Transverse colon (tissue), 4 donors: ENCODE measurements around the gene LIN7B. TPM values are rescaled to one million over a fixed set of nuclear protein-coding genes. Genes with fewer than 3 reads are reported as not detected.

Experiments used
- DNase-seq: peaks from one replicate; pipeline ENCODE4 v3.0.0-alpha.2; 2019
- H3K27ac ChIP-seq, 4 donors: fragments of 200-600 bp; sonication (generic); 2 replicates each; pipeline ENCODE4 v1.5.1; 2016 to 2018; ENCODE audit warnings: inconsistent platforms in 4 of 4
- H3K27me3 ChIP-seq: fragments of 200-600 bp; sonication (generic); 2 replicates; pipeline ENCODE4 v1.5.1; 2017; ENCODE audit warnings: inconsistent platforms
- H3K36me3 ChIP-seq, 4 donors: fragments of 200-600 bp; sonication (generic); 2 replicates each; pipeline ENCODE4 v1.5.1; 2017 to 2019; ENCODE audit warnings: inconsistent platforms in 4 of 4
- H3K4me1 ChIP-seq, 4 donors: fragments of 200-600 bp; sonication (generic); 2 replicates each; pipeline ENCODE4 v1.5.1; 2017 to 2020; ENCODE audit warnings: inconsistent platforms in 4 of 4
- H3K4me3 ChIP-seq, 4 donors: fragments of 200-600 bp; sonication (generic); 1 replicate in 1 of 4; 2 replicates in 3 of 4; pipeline versions ENCODE4 v1.5.1 to v1.6.1; 2017 to 2019; ENCODE audit warnings: inconsistent platforms in 4 of 4
- H3K9me3 ChIP-seq, 2 donors: fragments of 200-600 bp; sonication (generic); 2 replicates each; pipeline ENCODE4 v1.5.1; 2017 to 2019; ENCODE audit warnings: inconsistent platforms in 2 of 2
- CTCF ChIP-seq, 5 experiments: fragments of 200-600 bp in 3 of 5; fragments of 450-650 bp in 2 of 5; sonication (generic) in 3 of 5; IDR thresholded peaks; 1 replicate in 2 of 5; 2 replicates in 3 of 5; pipeline ENCODE4 v1.5.1; 2016 to 2017; ENCODE audit warnings: antibody characterized with exemption in 5 of 5, inconsistent platforms in 3 of 5, mild to moderate bottlenecking in 2 of 5, moderate library complexity in 1 of 5
- EP300 ChIP-seq: sonication (generic); formaldehyde crosslinking; IDR thresholded peaks from one replicate; pipeline ENCODE4 v1.6.1; 2017; ENCODE audit warnings: antibody characterized with exemption, low read depth
- POLR2A ChIP-seq: fragments of 450-650 bp; IDR thresholded peaks from one replicate; pipeline ENCODE4 v1.6.1; 2016; ENCODE audit warnings: antibody characterized with exemption, mild to moderate bottlenecking, moderate library complexity
- POLR2AphosphoS5 ChIP-seq, 3 donors: sonication (generic); formaldehyde crosslinking; IDR thresholded peaks; one replicate each; pipeline ENCODE4 v1.6.1; 2016; ENCODE audit warnings: antibody characterized with exemption in 3 of 3
- WGBS, 2 donors: methylation state at CpG; one replicate each; pipeline ENCODE4 v1.1.5; 2018; ENCODE audit warnings: low coverage in 1 of 2; 5-methylcytosine and 5-hydroxymethylcytosine counted together
- in situ Hi-C, 4 donors: fragments of 200-750 bp; cut with MboI; loops; one replicate each; pipeline versions ENCODE4 v1.15.0 to v1.15.1; 2017; ENCODE audit warnings: low sequenced_read_pairs in 3 of 4, low pct_ligation_motif_present in 1 of 4, low pct_unique_long_range_greater_than_20kb in 1 of 4
- intact Hi-C: fragments of 100-400 bp; cut with DNase I; formaldehyde crosslinking; loops from one replicate; pipeline ENCODE4 v1.15.1; 2023; ENCODE audit warnings: low total_unique reads
- total RNA-seq, 4 donors: library from RNA; depleted of rRNA; stranded (reverse); fragments of >200 nt; gene quantifications; one replicate each; pipeline ENCODE4 v1.1.0, GENCODE V29; 2016

The LIN7B gene
- total RNA-seq, 4 donors from 2014 or later, result 14.2 to 92.8 (median 39.8) TPM

GRCh38 chr19:49116544-49116943, 2.4 kb downstream of the LIN7B start:
- in situ Hi-C loops (no loop called here), intact Hi-C loops (no loop called here)
- peaks cover 9% of the 10 kb centered on the region for H3K27me3 ChIP-seq
- WGBS, 2 donors, result 7% methylated on average over 1 of the region's 1 CpG; no CpG with 5 or more reads in 1 of the 2 donors
- H3K9me3 ChIP-seq, result no peaks in the 10 kb centered on the region
- no peak overlapping the region for H3K27ac ChIP-seq
- H3K36me3 ChIP-seq, result no peaks in the 10 kb centered on the region
- DNase-seq, result no peak
- no peak for TF ChIP-seq CTCF (IDR thresholded peaks at IDR 0.05)
- TF ChIP-seq POLR2A, result no peak
- TF ChIP-seq EP300, result no peak
- TF ChIP-seq POLR2AphosphoS5 (IDR thresholded peaks at IDR 0.05), result no peak
- H3K4me1 ChIP-seq, result peaks cover 19 to 42% (median 39%) of the 10 kb centered on the region in 4 donors
- H3K4me3 ChIP-seq, result no peak overlapping the region

GRCh38 chr19:49117677-49118564, 3.8 kb downstream of the LIN7B start:
- TF ChIP-seq EP300 (no peak), POLR2A (no peak), POLR2AphosphoS5 (IDR thresholded peaks at IDR 0.05) (no peak), CTCF (IDR thresholded peaks at IDR 0.05) (no peak)
- WGBS, 2 donors, result 62% methylated on average over 26 of the region's 26 CpGs; no CpG with 5 or more reads in 1 of the 2 donors
- intact Hi-C loops, result no loop called here

GRCh38 chr19:49118565-49119410, 4.6 kb downstream of the LIN7B start, which contains the start of gene C19orf73:
Gene C19orf73, minus strand, starts transcription at chr19:49119143. Its CDS starts 121 bp downstream, at chr19:49119022.
- Histone ChIP-seq H3K27ac (peak within 1 kb of the TSS; percentile 93 to 97 (median 96)), H3K27me3 (peaks cover 9% of the 10 kb centered on the region), H3K4me3 (peak within 1 kb of the TSS; percentile 43 to 77 (median 57)), H3K9me3 (no peaks in the 10 kb centered on the region), H3K36me3 (no peaks in the 10 kb centered on the region), H3K4me1 (peaks cover 19 to 37% (median 33%) of the 10 kb centered on the region in 4 donors)
- in situ Hi-C loops (no loop called here), intact Hi-C loops (no loop called here)
- TF ChIP-seq POLR2A (peak; percentile 67), POLR2AphosphoS5 (IDR thresholded peaks at IDR 0.05) (peak; percentile 68 to 81 (median 68)), EP300 (no peak), CTCF (IDR thresholded peaks at IDR 0.05) (peak in 4 of 5 experiments; percentile 8 to 58 (median 31))
- peak; percentile 97 for DNase-seq
- WGBS, 2 donors, result 0% methylated on average over 43 of the region's 85 CpGs; no CpG with 5 or more reads in 1 of the 2 donors

More at GRCh38 chr19:49117677-49118564, 3.8 kb downstream of the LIN7B start:
- in situ Hi-C loops, result no loop called here
- no peak for DNase-seq
- Histone ChIP-seq H3K27me3 (peaks cover 9% of the 10 kb centered on the region), H3K4me3 (peak overlapping the region in 3 of 4 donors; percentile 43 to 77 (median 63)), H3K4me1 (peaks cover 19 to 42% (median 39%) of the 10 kb centered on the region in 4 donors), H3K27ac (peak overlapping the region; percentile 93 to 97 (median 96)), H3K36me3 (no peaks in the 10 kb centered on the region), H3K9me3 (no peaks in the 10 kb centered on the region)
